Cardiac muscle cell (in vitro differentiated cells and primary cell): ENCODE measurements around the gene ANKDD1B. TPM values are rescaled to one million over a fixed set of nuclear protein-coding genes. Genes with fewer than 3 reads are reported as not detected.

Experiments used
- DNase-seq, 2 donors: peaks; one replicate each; pipeline versions ENCODE4 v3.0.0 to v3.0.0-alpha.2; 2010 to 2017; ENCODE audit warnings: low read depth in 1 of 2, low spot score in 1 of 2
- H3K27ac ChIP-seq: fragments of 200-600 bp; sonication (generic); 2 replicates; pipeline ENCODE4 v1.5.1; 2016
- H3K27me3 ChIP-seq: fragments of 200-600 bp; sonication (generic); 2 replicates; pipeline ENCODE4 v1.6.0; 2016; ENCODE audit warnings: control low read depth
- H3K36me3 ChIP-seq: fragments of 200-600 bp; sonication (generic); 2 replicates; pipeline ENCODE4 v1.5.1; 2016; ENCODE audit warnings: control low read depth
- H3K4me1 ChIP-seq: fragments of 200-600 bp; sonication (generic); 2 replicates; pipeline ENCODE4 v1.8.1; 2017; ENCODE audit warnings: low read depth, mild to moderate bottlenecking, mixed run types
- H3K4me3 ChIP-seq: fragments of 200-600 bp; sonication (generic); 2 replicates; pipeline ENCODE4 v1.5.1; 2016; ENCODE audit warnings: mild to moderate bottlenecking
- H3K9me3 ChIP-seq: fragments of 200-600 bp; sonication (generic); 2 replicates; pipeline ENCODE4 v1.5.1; 2017; ENCODE audit warnings: low read depth, mild to moderate bottlenecking, control low read depth
- polyA plus RNA-seq: library from polyadenylated mRNA; unstranded; fragments of >200 nt; fragmentation: Nextera tagmentation; extraction: Ambion mirVana; gene quantifications from 2 replicates; pipeline ENCODE4 v1.2.1, GENCODE V29; 2016
- total RNA-seq: library from RNA; depleted of rRNA; stranded (reverse); fragments of >200 nt; gene quantifications from 2 replicates; pipeline ENCODE4 v1.2.3, GENCODE V29; 2016
- TF ChIP-seq, protein P1 (sequence below): IDR thresholded peaks from 2 replicates; pipeline ENCODE4 v1.5.1; 2012; ENCODE audit warnings: low read depth, mild to moderate bottlenecking, low read length

Gene ANKDD1B
- total and polyA plus RNA-seq, 2 experiments from 2014 or later, result 0.09 TPM; not detected in 1

DNA sequence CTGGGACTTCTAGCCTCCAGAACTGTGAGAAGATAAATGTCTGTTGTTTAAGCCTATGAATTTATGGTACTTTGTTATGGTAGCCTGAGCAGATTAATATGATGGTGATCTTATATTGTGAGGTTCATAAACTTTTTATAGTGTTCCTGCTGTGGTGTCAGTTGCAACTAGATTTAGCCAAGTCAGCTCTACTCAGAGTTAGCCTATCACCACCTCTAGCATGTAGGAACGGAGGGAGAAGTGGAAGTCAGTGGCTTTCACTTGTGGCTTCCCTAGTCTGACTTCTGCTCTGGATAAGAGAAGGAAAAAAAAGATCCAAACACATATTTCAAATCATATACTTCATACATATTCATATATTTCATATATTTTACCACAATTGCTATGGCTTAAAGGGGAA is 99.4 kb downstream of the ANKDD1B start:
- H3K36me3 ChIP-seq, result no peaks in the 10 kb centered on the region
- no peaks in the 10 kb centered on the region for H3K4me1 ChIP-seq
- H3K4me3 ChIP-seq, result no peak overlapping the region
- no peaks in the 10 kb centered on the region for H3K9me3 ChIP-seq
- no peaks in the 10 kb centered on the region for H3K27me3 ChIP-seq
- H3K27ac ChIP-seq, result no peak overlapping the region
- TF ChIP-seq, protein P1, sequence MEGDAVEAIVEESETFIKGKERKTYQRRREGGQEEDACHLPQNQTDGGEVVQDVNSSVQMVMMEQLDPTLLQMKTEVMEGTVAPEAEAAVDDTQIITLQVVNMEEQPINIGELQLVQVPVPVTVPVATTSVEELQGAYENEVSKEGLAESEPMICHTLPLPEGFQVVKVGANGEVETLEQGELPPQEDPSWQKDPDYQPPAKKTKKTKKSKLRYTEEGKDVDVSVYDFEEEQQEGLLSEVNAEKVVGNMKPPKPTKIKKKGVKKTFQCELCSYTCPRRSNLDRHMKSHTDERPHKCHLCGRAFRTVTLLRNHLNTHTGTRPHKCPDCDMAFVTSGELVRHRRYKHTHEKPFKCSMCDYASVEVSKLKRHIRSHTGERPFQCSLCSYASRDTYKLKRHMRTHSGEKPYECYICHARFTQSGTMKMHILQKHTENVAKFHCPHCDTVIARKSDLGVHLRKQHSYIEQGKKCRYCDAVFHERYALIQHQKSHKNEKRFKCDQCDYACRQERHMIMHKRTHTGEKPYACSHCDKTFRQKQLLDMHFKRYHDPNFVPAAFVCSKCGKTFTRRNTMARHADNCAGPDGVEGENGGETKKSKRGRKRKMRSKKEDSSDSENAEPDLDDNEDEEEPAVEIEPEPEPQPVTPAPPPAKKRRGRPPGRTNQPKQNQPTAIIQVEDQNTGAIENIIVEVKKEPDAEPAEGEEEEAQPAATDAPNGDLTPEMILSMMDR, result no peak
- no peak for DNase-seq

DNA sequence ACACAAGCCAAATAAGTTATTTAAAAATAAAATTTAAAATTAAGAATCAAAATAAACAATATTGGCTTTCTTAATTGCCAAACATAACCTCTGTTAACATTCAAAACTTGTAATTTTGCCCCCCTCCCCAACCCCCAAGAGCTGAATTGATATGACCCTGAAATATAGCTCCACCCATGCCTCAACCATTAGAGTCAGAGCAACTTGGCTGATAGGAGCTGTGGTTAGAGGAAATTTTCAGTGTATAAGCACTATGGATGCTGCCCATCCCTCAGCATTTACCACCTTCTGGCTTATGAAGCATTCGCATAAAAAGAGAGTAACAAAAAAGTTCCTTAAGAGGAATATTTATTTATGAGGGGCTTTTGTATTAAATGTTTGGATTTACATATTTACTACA is 99.9 kb downstream of the ANKDD1B start:
- H3K27ac ChIP-seq, result no peak overlapping the region
- no peaks in the 10 kb centered on the region for H3K36me3 ChIP-seq
- DNase-seq, result no peak
- TF ChIP-seq, protein P1, result no peak
- H3K27me3 ChIP-seq, result no peaks in the 10 kb centered on the region
- H3K4me1 ChIP-seq, result peaks cover 4% of the 10 kb centered on the region
- no peak overlapping the region for H3K4me3 ChIP-seq
- H3K9me3 ChIP-seq, result no peaks in the 10 kb centered on the region

DNA sequence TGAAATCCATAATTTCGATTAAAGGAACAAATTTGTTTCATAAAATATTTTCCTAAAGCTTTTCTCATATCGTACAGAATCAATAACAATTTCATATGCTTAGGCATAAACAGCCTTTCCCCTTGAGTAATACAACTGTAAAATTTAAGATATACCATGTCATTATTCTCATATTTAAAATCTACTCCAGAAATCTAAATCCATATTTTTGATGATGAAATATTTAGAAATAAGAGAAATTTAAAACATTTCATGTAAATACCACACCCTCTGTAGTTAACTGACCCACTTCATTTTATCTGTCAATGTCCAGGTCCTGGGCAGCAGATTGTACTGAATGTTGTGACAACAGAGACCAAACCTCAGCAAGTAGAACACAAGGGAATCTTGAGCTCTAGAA is 100.8 kb downstream of the ANKDD1B start:
- no peak for DNase-seq
- TF ChIP-seq, protein P1, result no peak
- H3K36me3 ChIP-seq, result no peaks in the 10 kb centered on the region
- H3K4me3 ChIP-seq, result no peak overlapping the region
- no peak overlapping the region for H3K27ac ChIP-seq
- H3K4me1 ChIP-seq, result peaks cover 10% of the 10 kb centered on the region
- H3K9me3 ChIP-seq, result no peaks in the 10 kb centered on the region
- no peaks in the 10 kb centered on the region for H3K27me3 ChIP-seq

DNA sequence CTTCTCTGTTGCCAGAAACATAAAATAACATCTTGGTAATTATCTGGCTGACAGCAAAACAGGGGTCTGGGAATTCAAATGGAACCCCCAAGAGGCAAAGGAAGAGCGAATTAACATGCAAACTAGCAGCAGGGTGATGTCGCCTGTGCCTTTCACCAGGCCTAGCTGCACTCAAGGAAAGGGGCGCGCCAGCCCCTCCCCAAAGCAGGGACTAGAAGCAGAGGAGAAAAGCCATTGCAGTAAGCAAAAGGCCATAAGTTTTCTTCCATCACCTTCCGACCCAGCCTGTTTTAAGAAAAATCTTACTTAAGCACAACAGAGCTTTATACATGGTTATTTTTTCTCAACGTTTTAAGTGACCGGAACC is 105.4 kb downstream of the ANKDD1B start:
- no peak for DNase-seq
- Histone ChIP-seq H3K27me3 (peaks cover 9% of the 10 kb centered on the region), H3K27ac (peak overlapping the region; percentile 86), H3K9me3 (no peaks in the 10 kb centered on the region), H3K4me3 (peak overlapping the region; percentile 85), H3K36me3 (no peaks in the 10 kb centered on the region), H3K4me1 (peaks cover 10% of the 10 kb centered on the region)
- TF ChIP-seq, protein P1, result no peak

DNA sequence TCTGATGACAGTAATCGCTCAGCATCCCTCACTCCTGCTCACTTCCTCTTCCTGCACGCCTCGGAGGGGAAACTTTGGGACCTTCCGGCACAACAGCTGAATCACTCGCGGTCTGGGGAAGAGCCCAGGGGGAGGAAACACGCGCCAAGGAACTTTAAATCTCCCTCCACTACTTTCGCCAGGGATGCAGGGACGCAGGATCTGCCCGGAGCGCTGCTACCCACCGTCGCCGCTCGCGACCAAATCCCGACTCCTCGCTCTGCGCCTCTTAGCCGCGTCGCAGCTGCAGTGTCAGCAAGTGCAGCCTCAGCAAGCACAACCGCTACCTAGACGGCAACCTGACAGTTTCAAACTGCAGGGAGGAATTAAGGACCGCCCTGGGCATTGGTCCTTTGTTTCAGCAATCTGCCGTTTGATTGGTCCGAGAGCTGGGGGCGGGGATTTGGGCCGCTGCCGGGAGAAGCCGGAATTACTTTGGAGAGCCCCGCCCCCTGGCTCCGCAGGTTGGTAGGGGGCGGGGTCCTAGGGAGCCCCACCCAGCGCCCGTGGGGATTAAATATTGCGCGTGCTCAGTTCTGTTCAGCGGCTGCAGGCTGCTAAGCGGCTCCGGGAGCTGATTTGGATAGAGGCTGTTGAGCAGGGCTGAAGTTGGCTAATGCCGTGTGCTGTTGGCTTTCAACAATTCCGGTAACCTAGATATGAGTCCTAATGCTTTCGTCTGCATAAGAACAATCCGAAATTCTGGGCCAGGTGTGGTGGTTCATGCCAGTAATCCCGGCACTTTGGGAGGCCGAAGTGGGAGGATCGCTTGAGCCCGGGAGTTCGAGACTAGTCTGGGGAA is 106.0 kb downstream of the ANKDD1B start, which contains the start of gene POC5:
Gene POC5, minus strand, starts transcription at position 356 of the 841 bp plus-strand sequence. CDS start 4,500 bp downstream, outside the sequence.
- H3K4me1 ChIP-seq, result peaks cover 10% of the 10 kb centered on the region
- peaks cover 9% of the 10 kb centered on the region for H3K27me3 ChIP-seq
- peak; percentile 97 for DNase-seq
- H3K4me3 ChIP-seq, result peak within 1 kb of the TSS; percentile 85
- H3K36me3 ChIP-seq, result no peaks in the 10 kb centered on the region
- TF ChIP-seq, protein P1, result no peak
- H3K9me3 ChIP-seq, result no peaks in the 10 kb centered on the region
- peak within 1 kb of the TSS; percentile 86 for H3K27ac ChIP-seq
